OCI-LY7 (cell line): ENCODE results near the gene MAPK8IP1. TPM values are rescaled to one million over a fixed set of nuclear protein-coding genes. Genes with fewer than 3 reads are reported as not detected.

Experiments
- BruUV-seq: library from RNA; stranded (reverse); fragments of 400-500 nt; replicated peaks from 2 replicates; lab custom pipeline; 2021; lab: Mats Ljungman, UMichigan
- CTCF ChIA-PET: fragments of 300-600 bp; sonication (Branson Sonifier 250); formaldehyde crosslinking; loops from one replicate; lab custom pipeline; 2022; ENCODE audit warnings: antibody characterized with exemption; ENCODE audit not compliant: unreplicated experiment; lab: Charles Lee
- POLR2A ChIA-PET: fragments of 300-600 bp; sonication (Branson Sonifier 250); formaldehyde crosslinking; loops from one replicate; lab custom pipeline; 2022; ENCODE audit warnings: antibody characterized with exemption; lab: Charles Lee
- DNase-seq: peaks from one replicate; pipeline ENCODE4 v3.0.0-alpha.2; 2015; ENCODE audit warnings: low spot score
- H2AFZ ChIP-seq: fragments of 200-600 bp; sonication (generic), shearing (Covaris generic); 2 replicates; pipeline ENCODE4 v1.6.1; 2014; ENCODE audit warnings: mild to moderate bottlenecking, antibody characterized with exemption, low read length, moderate library complexity
- H3K27ac ChIP-seq: fragments of 200-600 bp; sonication (generic); 2 replicates; pipeline ENCODE4 v1.5.1; 2014; ENCODE audit warnings: mixed run types, low read depth, mild to moderate bottlenecking, moderate library complexity, low read length, inconsistent platforms; ENCODE audit not compliant: poor library complexity, severe bottlenecking
- H3K36me3 ChIP-seq: fragments of 200-600 bp; sonication (generic); 2 replicates; pipeline ENCODE4 v1.6.1; 2014; ENCODE audit warnings: mild to moderate bottlenecking, antibody characterized with exemption, low read length, moderate library complexity, mixed read lengths; ENCODE audit not compliant: insufficient read depth
- H3K4me1 ChIP-seq: fragments of 200-600 bp; sonication (generic); 2 replicates; pipeline ENCODE4 v1.5.1; 2014; ENCODE audit warnings: mild to moderate bottlenecking, low read length; ENCODE audit not compliant: insufficient read depth, poor library complexity, severe bottlenecking
- H3K4me2 ChIP-seq: fragments of 200-600 bp; sonication (generic); 2 replicates; pipeline ENCODE4 v1.6.1; 2014; ENCODE audit warnings: mild to moderate bottlenecking, low read length
- H3K4me3 ChIP-seq: fragments of 200-600 bp; sonication (generic); 2 replicates; pipeline ENCODE4 v1.5.1; 2014; ENCODE audit warnings: mild to moderate bottlenecking, low read depth, low read length; ENCODE audit not compliant: poor library complexity, severe bottlenecking
- H3K79me2 ChIP-seq: fragments of 200-600 bp; sonication (generic); 2 replicates; pipeline ENCODE4 v1.6.1; 2016; ENCODE audit warnings: low read depth, mild to moderate bottlenecking, low read length, moderate library complexity, mixed read lengths; ENCODE audit not compliant: insufficient read depth
- H3K9me2 ChIP-seq: fragments of 200-600 bp; sonication (generic); 2 replicates; pipeline ENCODE4 v1.6.1; 2016; ENCODE audit warnings: mild to moderate bottlenecking, low read length, mixed read lengths; ENCODE audit not compliant: insufficient read depth
- H3K9me3 ChIP-seq: fragments of 200-600 bp; sonication (generic); 2 replicates; pipeline ENCODE4 v1.6.1; 2014; ENCODE audit warnings: mild to moderate bottlenecking, mixed run types, low read length, mixed read lengths
- H4K20me1 ChIP-seq: fragments of 200-600 bp; sonication (generic); 2 replicates; pipeline ENCODE4 v1.6.1; 2014; ENCODE audit warnings: mild to moderate bottlenecking, antibody characterized with exemption, low read length, moderate library complexity, mixed read lengths; ENCODE audit not compliant: insufficient read depth
- CTCF ChIP-seq: fragments of 200-600 bp; sonication (generic); conservative IDR thresholded peaks from 2 replicates; pipeline ENCODE4 v1.5.1; 2014; ENCODE audit warnings: mild to moderate bottlenecking, antibody characterized with exemption, low read length, moderate library complexity, mixed read lengths
- EZH2phosphoT487 ChIP-seq: fragments of 200-600 bp; sonication (generic); IDR thresholded peaks from 2 replicates; pipeline ENCODE4 v1.6.1; 2018; ENCODE audit warnings: low read depth, borderline replicate concordance, mild to moderate bottlenecking, mixed run types, antibody characterized with exemption, low read length, moderate library complexity, mixed read lengths
- intact Hi-C: fragments of 100-400 bp; cut with micrococcal nuclease; formaldehyde crosslinking; loops from one replicate; pipeline ENCODE4 v1.10.0; 2022; ENCODE audit not compliant: unreplicated experiment
- total RNA-seq, 2 experiments: library from RNA; depleted of rRNA in 1 of 2; stranded (reverse); fragments of >200 nt in 1 of 2; shearing (Covaris generic) in 1 of 2; gene quantifications; 2 replicates each; pipeline ENCODE4 v1.2.3, GENCODE V29; 2014 to 2022

The MAPK8IP1 gene
- total RNA-seq, 2 experiments from 2014 or later, result 2.2 TPM

- POLR2A ChIA-PET, result interaction anchor here (0.7 to 1.3 kb wide), 2 partner anchors 11 to 124 kb away, joined by 4 read pairs; no protein-coding TSS in a partner anchor
- no peak overlapping the region for H3K27ac ChIP-seq
- H3K36me3 ChIP-seq, result peaks cover 29% of the 10 kb centered on the region
- TF ChIP-seq CTCF, result no peak
- no peak for TF ChIP-seq EZH2phosphoT487
- H3K9me3 ChIP-seq, result no peaks in the 10 kb centered on the region
- H4K20me1 ChIP-seq, result no peaks in the 10 kb centered on the region
- no peak overlapping the region for H3K4me3 ChIP-seq
- H3K9me2 ChIP-seq, result no peaks in the 10 kb centered on the region
- no peaks in the 10 kb centered on the region for H3K79me2 ChIP-seq
- no TSS peak for BruUV-seq
- H3K4me1 ChIP-seq, result peaks cover 23% of the 10 kb centered on the region
- intact Hi-C loops, result no loop called here
- H2AFZ ChIP-seq, result no peak overlapping the region
- CTCF ChIA-PET, result no interaction called here
- no peak for DNase-seq
- no peak overlapping the region for H3K4me2 ChIP-seq
Observed at GRCh38 chr11:45942381-45942780, 56.9 kb downstream of the MAPK8IP1 start.

- no peak overlapping the region for H2AFZ ChIP-seq
- H3K4me2 ChIP-seq, result no peak overlapping the region
- intact Hi-C loops, result no loop called here
- H3K36me3 ChIP-seq, result peaks cover 54% of the 10 kb centered on the region
- no peak overlapping the region for H3K27ac ChIP-seq
- no peaks in the 10 kb centered on the region for H3K4me1 ChIP-seq
- H3K9me2 ChIP-seq, result no peaks in the 10 kb centered on the region
- POLR2A ChIA-PET, result interaction anchor here (0.5 to 1.1 kb wide), 2 partner anchors 34 to 399 kb away, joined by 3 to 4 read pairs; no protein-coding TSS in a partner anchor
- H4K20me1 ChIP-seq, result no peaks in the 10 kb centered on the region
- BruUV-seq, result no TSS peak
- no peaks in the 10 kb centered on the region for H3K79me2 ChIP-seq
- CTCF ChIA-PET, result no interaction called here
- DNase-seq, result no peak
- no peak for TF ChIP-seq EZH2phosphoT487
- no peak for TF ChIP-seq CTCF
- H3K9me3 ChIP-seq, result no peaks in the 10 kb centered on the region
- H3K4me3 ChIP-seq, result no peak overlapping the region
Observed at GRCh38 chr11:45945397-45945999, 60.0 kb downstream of the MAPK8IP1 start.

- DNase-seq, result no peak
- Histone ChIP-seq H4K20me1 (no peaks in the 10 kb centered on the region), H3K79me2 (no peaks in the 10 kb centered on the region), H3K4me1 (peaks cover 5% of the 10 kb centered on the region), H3K9me3 (no peaks in the 10 kb centered on the region), H3K9me2 (no peaks in the 10 kb centered on the region), H2AFZ (no peak overlapping the region), H3K36me3 (peaks cover 65% of the 10 kb centered on the region), H3K27ac (no peak overlapping the region), H3K4me2 (no peak overlapping the region), H3K4me3 (no peak overlapping the region)
- BruUV-seq, result no TSS peak
- TF ChIP-seq CTCF (no peak), EZH2phosphoT487 (no peak)
- intact Hi-C loops, result no loop called here
- ChIA-PET POLR2A (interaction anchor here (0.6 to 0.9 kb wide), 2 partner anchors 11 to 454 kb away, joined by 3 read pairs; no protein-coding TSS in a partner anchor), CTCF (no interaction called here)
Observed at GRCh38 chr11:45947885-45948284, 62.4 kb downstream of the MAPK8IP1 start.
